GM19193 (cell line): Measurements from ENCODE around the gene TASOR2.
A peak's percentile ranks its signal among the peaks of the same experiment; 100 is the strongest.

Experiments
- POLR2A ChIP-seq: IDR thresholded peaks from 4 replicates; pipeline ENCODE4 v1.6.1; 2011; ENCODE audit not compliant: insufficient read depth, insufficient read length; ENCODE audit errors: extremely low read depth

Gene TASOR2

GRCh38 chr10:5684318-5684970 lies at the start of gene TASOR2:
Gene TASOR2, plus strand, starts transcription at chr10:5684838. Its CDS starts 35,805 bp downstream, at chr10:5720643.
- peak; percentile 72 for TF ChIP-seq POLR2A

- no peak for TF ChIP-seq POLR2A
These were observed 49.7 kb upstream of the TASOR2 start for GRCh38 chr10:5634918-5635317.

GRCh38 chr10:5638494-5638893 lies 46.1 kb upstream of the TASOR2 start:
- TF ChIP-seq POLR2A = no peak

- no peak for TF ChIP-seq POLR2A
These were observed 45.6 kb upstream of the TASOR2 start for GRCh38 chr10:5639066-5639465.

- no peak for TF ChIP-seq POLR2A
These were observed 44.6 kb upstream of the TASOR2 start for GRCh38 chr10:5640036-5640435.

- TF ChIP-seq POLR2A = no peak
These were observed 44.1 kb upstream of the TASOR2 start for GRCh38 chr10:5640501-5640900.

GRCh38 chr10:5641501-5641900 lies 43.1 kb upstream of the TASOR2 start:
- no peak for TF ChIP-seq POLR2A

- TF ChIP-seq POLR2A = no peak
These were observed 41.1 kb upstream of the TASOR2 start for GRCh38 chr10:5643346-5644067.

- no peak for TF ChIP-seq POLR2A
These were observed 39.7 kb upstream of the TASOR2 start for GRCh38 chr10:5644930-5645329.

GRCh38 chr10:5645375-5645774 lies 39.3 kb upstream of the TASOR2 start:
- no peak for TF ChIP-seq POLR2A

GRCh38 chr10:5645944-5646617 lies 38.6 kb upstream of the TASOR2 start:
- TF ChIP-seq POLR2A = no peak

- no peak for TF ChIP-seq POLR2A
These were observed 37.0 kb upstream of the TASOR2 start for GRCh38 chr10:5647507-5648240.

- TF ChIP-seq POLR2A = no peak
These were observed 35.9 kb upstream of the TASOR2 start for GRCh38 chr10:5648494-5649457.

- TF ChIP-seq POLR2A = no peak
These were observed 34.9 kb upstream of the TASOR2 start for GRCh38 chr10:5649746-5650145.
